GM12878 (cell line): ENCODE results near the gene C4BPB. TPM values are rescaled to one million over a fixed set of nuclear protein-coding genes. Genes with fewer than 3 reads are reported as not detected.

Experiments
- ASH2L ChIP-seq: fragments of 300-600, 200-600 bp; sonication (generic); IDR thresholded peaks from 2 replicates; pipeline ENCODE4 v1.6.1; 2017; ENCODE audit warnings: low read depth, mild to moderate bottlenecking, borderline replicate concordance
- BCL11A ChIP-seq: IDR thresholded peaks from 2 replicates; pipeline ENCODE4 v1.6.1; 2011; ENCODE audit warnings: low read depth, low read length
- BRCA1 ChIP-seq: IDR thresholded peaks from 2 replicates; pipeline ENCODE4 v1.6.1; 2011; ENCODE audit warnings: low read depth, low read length, improper control_type of control experiment
- CEBPB ChIP-seq, 2 experiments: fragments of 150-350 bp in 1 of 2; IDR thresholded peaks; 2 replicates each; pipeline ENCODE4 v1.6.1; 2012 to 2014; ENCODE audit warnings: low read depth in 2 of 2, low read length in 2 of 2, borderline replicate concordance in 1 of 2, inconsistent platforms in 1 of 2
- EED ChIP-seq: sonication (generic); IDR thresholded peaks from 2 replicates; pipeline ENCODE4 v1.6.1; 2016; ENCODE audit warnings: antibody characterized with exemption, low read depth
- FOXM1 ChIP-seq: IDR thresholded peaks from 2 replicates; pipeline ENCODE4 v1.6.1; 2012; ENCODE audit warnings: low read depth, mild to moderate bottlenecking, inconsistent platforms, low read length, moderate library complexity
- HCFC1 ChIP-seq: fragments of 150-350 bp; IDR thresholded peaks from 2 replicates; pipeline ENCODE4 v1.6.1; 2014; ENCODE audit warnings: low read length
- HDAC6 ChIP-seq: fragments of 200-600 bp; sonication (generic); IDR thresholded peaks from one replicate; pipeline ENCODE4 v1.8.0; 2017; ENCODE audit warnings: antibody characterized with exemption; ENCODE audit not compliant: unreplicated experiment
- KAT2A ChIP-seq: conservative IDR thresholded peaks from 2 replicates; pipeline ENCODE4 v1.6.1; 2011; ENCODE audit warnings: low read depth, low read length; ENCODE audit not compliant: control insufficient read depth
- MTA2 ChIP-seq: fragments of 450-650 bp; IDR thresholded peaks from 2 replicates; pipeline ENCODE4 v1.6.1; 2016; ENCODE audit warnings: low read depth, mild to moderate bottlenecking, moderate library complexity
- SUZ12 ChIP-seq: fragments of 200-600 bp; sonication (generic); IDR thresholded peaks from one replicate; pipeline ENCODE4 v1.6.1; 2018; ENCODE audit warnings: antibody characterized with exemption, mild to moderate bottlenecking; ENCODE audit not compliant: unreplicated experiment
- ZBED1 ChIP-seq: IDR thresholded peaks from 2 replicates; pipeline ENCODE4 v1.6.1; 2016; ENCODE audit warnings: borderline replicate concordance
- ZNF24 ChIP-seq: fragments of 450-650 bp; IDR thresholded peaks from 2 replicates; pipeline ENCODE4 v1.6.1; 2017; ENCODE audit warnings: antibody characterized with exemption, mild to moderate bottlenecking
- ZNF622 ChIP-seq: fragments of 450-650 bp; IDR thresholded peaks from 2 replicates; pipeline ENCODE4 v1.6.1; 2017; ENCODE audit warnings: mild to moderate bottlenecking, inconsistent platforms
- ZZZ3 ChIP-seq: IDR thresholded peaks from 2 replicates; pipeline ENCODE4 v1.6.1; 2011; ENCODE audit warnings: low read depth; ENCODE audit not compliant: control insufficient read depth, insufficient read length
- polyA plus RNA-seq, 11 experiments: library from polyadenylated mRNA; depleted of rRNA in 4 of 11; unstranded in 6 of 11; stranded (reverse) in 5 of 11; fragments of >200 nt; fragmentation: Nextera tagmentation in 4 of 11; fragmentation: Illumina TruSeq in 1 of 11; extraction: Ambion mirVana in 4 of 11; extraction: Trizol in 1 of 11; gene quantifications; 1 replicate in 1 of 11; 2 replicates in 10 of 11; pipeline versions ENCODE4 v1.2.1 to v1.2.3, GENCODE V29; 2011 to 2016; ENCODE audit warnings: inconsistent platforms in 2 of 11, missing spikeins in 2 of 11, low read depth in 1 of 11
- total RNA-seq, 4 experiments: library from RNA; depleted of rRNA in 3 of 4; stranded (reverse); fragments of >200 nt in 3 of 4; fragmentation: Illumina TruSeq in 1 of 4; extraction: Trizol in 1 of 4; gene quantifications; 2 replicates each; pipeline versions ENCODE4 v1.2.1 to v1.2.3, GENCODE V29; 2013 to 2021
- TF ChIP-seq, protein P1 (sequence below): fragments of 450-650 bp; formaldehyde crosslinking; IDR thresholded peaks from 2 replicates; pipeline ENCODE4 v1.5.0; 2022; ENCODE audit warnings: mild to moderate bottlenecking, missing genetic modification characterization
- TF ChIP-seq, protein P2 (sequence below): fragments of 150-350 bp; IDR thresholded peaks from 2 replicates; pipeline ENCODE4 v1.6.1; 2016; ENCODE audit warnings: low read depth, low read length
- TF ChIP-seq, protein P3 (sequence below): fragments of 450-650 bp; formaldehyde crosslinking; IDR thresholded peaks from 2 replicates; pipeline ENCODE4 v1.4.0; 2022; ENCODE audit warnings: mild to moderate bottlenecking, moderate library complexity
- TF ChIP-seq, protein P4 (sequence below): fragments of 450-650 bp; IDR thresholded peaks from 2 replicates; pipeline ENCODE4 v1.6.1; 2017; ENCODE audit warnings: borderline replicate concordance

The C4BPB gene
- total and polyA plus RNA-seq, 10 of the 15 experiments (the other 5 are each of a cell fraction or from before 2014, with no cell fraction given): 0.31 to 1.2 (median 0.53) TPM; not detected in 1

DNA sequence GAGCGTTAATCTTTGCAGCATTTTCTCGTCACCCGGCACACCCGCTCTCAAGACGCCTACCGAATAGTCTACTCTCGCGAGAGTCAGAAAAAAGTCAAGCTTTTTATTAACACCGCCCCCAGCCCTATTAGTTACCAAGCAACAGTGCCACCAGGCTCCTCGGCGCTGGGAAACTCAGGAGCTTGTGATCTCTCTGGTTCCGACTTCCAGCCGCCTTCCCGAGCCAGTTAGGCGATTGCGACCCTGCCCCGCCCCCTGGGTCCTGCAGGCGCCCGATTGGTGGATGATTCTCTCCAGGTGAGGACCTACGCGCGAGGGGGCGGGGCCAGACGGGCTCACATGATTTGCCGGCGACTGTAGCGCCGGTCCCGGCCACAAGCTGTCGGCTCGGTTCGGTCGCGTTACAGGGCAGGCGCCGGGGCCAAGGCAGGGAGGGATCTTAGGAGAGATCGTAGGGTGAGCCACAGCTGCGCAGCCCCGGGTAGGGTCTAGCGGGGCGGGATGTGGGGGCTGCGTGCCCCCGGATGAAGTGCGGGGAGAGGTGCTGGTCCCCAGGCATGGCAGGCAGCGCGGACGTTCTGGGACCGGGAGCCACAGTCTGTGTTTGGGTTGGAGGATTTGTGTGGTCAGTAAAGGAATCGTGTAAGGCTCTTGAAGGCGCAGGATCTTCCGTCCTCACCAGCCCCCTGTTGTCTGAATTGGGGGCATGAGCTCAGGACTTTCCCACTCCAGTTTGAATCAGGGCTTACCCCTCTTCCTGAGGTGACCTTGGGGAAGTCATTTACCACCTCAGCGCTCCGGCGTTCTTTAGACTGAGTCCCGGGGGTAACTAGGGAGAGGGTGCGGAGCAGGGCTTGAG, 35.5 kb upstream of the C4BPB start, which contains the start of gene PFKFB2 (continued):
- TF ChIP-seq, protein P1, sequence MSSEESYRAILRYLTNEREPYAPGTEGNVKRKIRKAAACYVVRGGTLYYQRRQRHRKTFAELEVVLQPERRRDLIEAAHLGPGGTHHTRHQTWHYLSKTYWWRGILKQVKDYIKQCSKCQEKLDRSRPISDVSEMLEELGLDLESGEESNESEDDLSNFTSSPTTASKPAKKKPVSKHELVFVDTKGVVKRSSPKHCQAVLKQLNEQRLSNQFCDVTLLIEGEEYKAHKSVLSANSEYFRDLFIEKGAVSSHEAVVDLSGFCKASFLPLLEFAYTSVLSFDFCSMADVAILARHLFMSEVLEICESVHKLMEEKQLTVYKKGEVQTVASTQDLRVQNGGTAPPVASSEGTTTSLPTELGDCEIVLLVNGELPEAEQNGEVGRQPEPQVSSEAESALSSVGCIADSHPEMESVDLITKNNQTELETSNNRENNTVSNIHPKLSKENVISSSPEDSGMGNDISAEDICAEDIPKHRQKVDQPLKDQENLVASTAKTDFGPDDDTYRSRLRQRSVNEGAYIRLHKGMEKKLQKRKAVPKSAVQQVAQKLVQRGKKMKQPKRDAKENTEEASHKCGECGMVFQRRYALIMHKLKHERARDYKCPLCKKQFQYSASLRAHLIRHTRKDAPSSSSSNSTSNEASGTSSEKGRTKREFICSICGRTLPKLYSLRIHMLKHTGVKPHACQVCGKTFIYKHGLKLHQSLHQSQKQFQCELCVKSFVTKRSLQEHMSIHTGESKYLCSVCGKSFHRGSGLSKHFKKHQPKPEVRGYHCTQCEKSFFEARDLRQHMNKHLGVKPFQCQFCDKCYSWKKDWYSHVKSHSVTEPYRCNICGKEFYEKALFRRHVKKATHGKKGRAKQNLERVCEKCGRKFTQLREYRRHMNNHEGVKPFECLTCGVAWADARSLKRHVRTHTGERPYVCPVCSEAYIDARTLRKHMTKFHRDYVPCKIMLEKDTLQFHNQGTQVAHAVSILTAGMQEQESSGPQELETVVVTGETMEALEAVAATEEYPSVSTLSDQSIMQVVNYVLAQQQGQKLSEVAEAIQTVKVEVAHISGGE (CRISPR knock-in tag): peak; percentile 55; the same call in 1 of the 2 replicates
- TF ChIP-seq ZZZ3: no peak
- TF ChIP-seq KAT2A: no peak
- no peak for TF ChIP-seq MTA2
- TF ChIP-seq, protein P2, sequence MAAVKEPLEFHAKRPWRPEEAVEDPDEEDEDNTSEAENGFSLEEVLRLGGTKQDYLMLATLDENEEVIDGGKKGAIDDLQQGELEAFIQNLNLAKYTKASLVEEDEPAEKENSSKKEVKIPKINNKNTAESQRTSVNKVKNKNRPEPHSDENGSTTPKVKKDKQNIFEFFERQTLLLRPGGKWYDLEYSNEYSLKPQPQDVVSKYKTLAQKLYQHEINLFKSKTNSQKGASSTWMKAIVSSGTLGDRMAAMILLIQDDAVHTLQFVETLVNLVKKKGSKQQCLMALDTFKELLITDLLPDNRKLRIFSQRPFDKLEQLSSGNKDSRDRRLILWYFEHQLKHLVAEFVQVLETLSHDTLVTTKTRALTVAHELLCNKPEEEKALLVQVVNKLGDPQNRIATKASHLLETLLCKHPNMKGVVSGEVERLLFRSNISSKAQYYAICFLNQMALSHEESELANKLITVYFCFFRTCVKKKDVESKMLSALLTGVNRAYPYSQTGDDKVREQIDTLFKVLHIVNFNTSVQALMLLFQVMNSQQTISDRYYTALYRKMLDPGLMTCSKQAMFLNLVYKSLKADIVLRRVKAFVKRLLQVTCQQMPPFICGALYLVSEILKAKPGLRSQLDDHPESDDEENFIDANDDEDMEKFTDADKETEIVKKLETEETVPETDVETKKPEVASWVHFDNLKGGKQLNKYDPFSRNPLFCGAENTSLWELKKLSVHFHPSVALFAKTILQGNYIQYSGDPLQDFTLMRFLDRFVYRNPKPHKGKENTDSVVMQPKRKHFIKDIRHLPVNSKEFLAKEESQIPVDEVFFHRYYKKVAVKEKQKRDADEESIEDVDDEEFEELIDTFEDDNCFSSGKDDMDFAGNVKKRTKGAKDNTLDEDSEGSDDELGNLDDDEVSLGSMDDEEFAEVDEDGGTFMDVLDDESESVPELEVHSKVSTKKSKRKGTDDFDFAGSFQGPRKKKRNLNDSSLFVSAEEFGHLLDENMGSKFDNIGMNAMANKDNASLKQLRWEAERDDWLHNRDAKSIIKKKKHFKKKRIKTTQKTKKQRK: no peak
- TF ChIP-seq, protein P3, sequence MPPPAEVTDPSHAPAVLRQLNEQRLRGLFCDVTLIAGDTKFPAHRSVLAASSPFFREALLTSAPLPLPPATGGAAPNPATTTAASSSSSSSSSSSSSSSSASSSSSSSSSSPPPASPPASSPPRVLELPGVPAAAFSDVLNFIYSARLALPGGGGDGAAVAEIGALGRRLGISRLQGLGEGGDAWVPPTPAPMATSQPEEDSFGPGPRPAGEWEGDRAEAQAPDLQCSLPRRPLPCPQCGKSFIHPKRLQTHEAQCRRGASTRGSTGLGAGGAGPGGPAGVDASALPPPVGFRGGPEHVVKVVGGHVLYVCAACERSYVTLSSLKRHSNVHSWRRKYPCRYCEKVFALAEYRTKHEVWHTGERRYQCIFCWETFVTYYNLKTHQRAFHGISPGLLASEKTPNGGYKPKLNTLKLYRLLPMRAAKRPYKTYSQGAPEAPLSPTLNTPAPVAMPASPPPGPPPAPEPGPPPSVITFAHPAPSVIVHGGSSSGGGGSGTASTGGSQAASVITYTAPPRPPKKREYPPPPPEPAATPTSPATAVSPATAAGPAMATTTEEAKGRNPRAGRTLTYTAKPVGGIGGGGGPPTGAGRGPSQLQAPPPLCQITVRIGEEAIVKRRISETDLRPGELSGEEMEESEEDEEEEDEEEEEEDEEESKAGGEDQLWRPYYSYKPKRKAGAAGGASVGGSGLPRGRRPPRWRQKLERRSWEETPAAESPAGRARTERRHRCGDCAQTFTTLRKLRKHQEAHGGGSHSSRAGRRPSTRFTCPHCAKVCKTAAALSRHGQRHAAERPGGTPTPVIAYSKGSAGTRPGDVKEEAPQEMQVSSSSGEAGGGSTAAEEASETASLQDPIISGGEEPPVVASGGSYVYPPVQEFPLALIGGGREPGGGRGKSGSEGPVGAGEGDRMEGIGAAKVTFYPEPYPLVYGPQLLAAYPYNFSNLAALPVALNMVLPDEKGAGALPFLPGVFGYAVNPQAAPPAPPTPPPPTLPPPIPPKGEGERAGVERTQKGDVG: no peak
- TF ChIP-seq HCFC1: no peak
- no peak for TF ChIP-seq FOXM1
- no peak for TF ChIP-seq BCL11A
- TF ChIP-seq ZBED1: no peak
- no peak for TF ChIP-seq ZNF24
- no peak for TF ChIP-seq SUZ12
- no peak for TF ChIP-seq CEBPB (IDR thresholded peaks at IDR 0.05; ENCODE audit: borderline replicate concordance in 1 of 2, low read depth in 2 of 2, low read length in 2 of 2)
- TF ChIP-seq EED: no peak
- TF ChIP-seq ASH2L: no peak
- peak; percentile 92 for TF ChIP-seq BRCA1
- TF ChIP-seq, protein P4, sequence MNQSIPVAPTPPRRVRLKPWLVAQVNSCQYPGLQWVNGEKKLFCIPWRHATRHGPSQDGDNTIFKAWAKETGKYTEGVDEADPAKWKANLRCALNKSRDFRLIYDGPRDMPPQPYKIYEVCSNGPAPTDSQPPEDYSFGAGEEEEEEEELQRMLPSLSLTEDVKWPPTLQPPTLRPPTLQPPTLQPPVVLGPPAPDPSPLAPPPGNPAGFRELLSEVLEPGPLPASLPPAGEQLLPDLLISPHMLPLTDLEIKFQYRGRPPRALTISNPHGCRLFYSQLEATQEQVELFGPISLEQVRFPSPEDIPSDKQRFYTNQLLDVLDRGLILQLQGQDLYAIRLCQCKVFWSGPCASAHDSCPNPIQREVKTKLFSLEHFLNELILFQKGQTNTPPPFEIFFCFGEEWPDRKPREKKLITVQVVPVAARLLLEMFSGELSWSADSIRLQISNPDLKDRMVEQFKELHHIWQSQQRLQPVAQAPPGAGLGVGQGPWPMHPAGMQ: peak; percentile 80
- no peak for TF ChIP-seq ZNF622
- TF ChIP-seq HDAC6: no peak
